AG08396 (cell line): ENCODE data around the gene IL17C.

ENCODE experiments used
- DNase-seq: peaks from one replicate; pipeline ENCODE4 v3.0.0; 2012; ENCODE audit warnings: low spot score, mixed read lengths

Gene IL17C

GRCh38 chr16:88685156-88686061, 47.0 kb downstream of the IL17C start:
- DNase-seq, result peak; percentile 89

GRCh38 chr16:88686062-88686438, 47.7 kb downstream of the IL17C start:
- peak; percentile 61 for DNase-seq

- DNase-seq, result peak; percentile 87
These were observed 48.3 kb downstream of the IL17C start, which contains the start of gene SNAI3 for GRCh38 chr16:88686439-88687253. TSS of gene SNAI3 (minus strand) at chr16:88686507. CDS start at chr16:88686406, 101 bp downstream.

- no peak for DNase-seq
These were observed 48.8 kb downstream of the IL17C start for GRCh38 chr16:88687254-88687576.

- no peak for DNase-seq
These were observed 49.3 kb downstream of the IL17C start for GRCh38 chr16:88687676-88688012.

DNA sequence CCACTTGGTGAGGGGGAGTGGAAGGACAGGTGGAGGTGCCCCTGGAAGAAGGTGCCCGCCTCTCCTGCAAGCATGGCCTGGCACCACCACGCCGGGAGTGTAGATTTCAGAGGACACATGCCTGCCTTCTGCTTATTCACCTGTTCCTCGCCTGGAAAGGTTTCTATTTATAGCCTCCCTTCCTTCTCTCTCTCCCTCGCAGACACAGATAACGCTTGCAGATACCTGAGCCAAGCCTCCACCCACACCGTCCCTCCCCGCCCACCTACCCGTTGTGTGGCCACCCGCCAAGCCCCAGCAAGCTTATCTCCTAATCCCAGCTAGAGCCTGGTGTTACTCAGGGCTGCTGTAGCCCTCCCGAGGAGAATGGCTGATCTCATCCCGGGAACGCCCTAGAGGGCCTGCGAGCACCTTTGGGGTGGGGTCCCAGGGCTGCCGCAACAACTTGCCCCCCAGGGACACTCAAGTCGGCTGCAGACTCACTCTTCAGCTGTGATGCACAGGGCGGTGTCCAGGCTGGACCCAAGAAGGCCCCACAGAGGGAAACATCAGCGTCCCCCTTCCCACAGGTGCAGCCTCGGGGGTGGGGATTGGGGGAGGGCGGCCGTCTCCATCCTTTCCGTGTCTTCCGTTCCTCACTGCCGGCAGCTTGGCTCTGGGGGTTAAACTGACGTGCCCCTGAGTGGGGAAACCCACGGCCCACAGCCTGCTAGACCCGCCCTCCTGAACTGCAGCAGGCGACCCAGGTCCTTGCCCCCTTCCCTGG, 49.8 kb downstream of the IL17C start:
- DNase-seq, result no peak
